A549 (cell line): Measurements from ENCODE around the gene KCTD5. TPM values are rescaled to one million over a fixed set of nuclear protein-coding genes. Genes with fewer than 3 reads are reported as not detected.
A peak's percentile ranks its signal among the peaks of the same experiment; 100 is the strongest.
"Not testable (repeated sequence)": the region's sequence is repeated elsewhere in the genome, so short reads cannot be mapped to it uniquely, and the experiment has no call there.

Source experiments
- ATAC-seq, 2 experiments: fragments of 200-7000 bp in 1 of 2; fragments of >200 bp in 1 of 2; cut with Nextera tagmentation in 1 of 2; cut with Tn5 transposase in 1 of 2; 3 replicates each; pipeline versions ENCODE4 v1.8.0 to v1.9.1; 2018 to 2020; ENCODE audit warnings: mild to moderate bottlenecking in 1 of 2, moderate library complexity in 1 of 2
- CTCF ChIA-PET: fragments of 300-600 bp; sonication (Branson Sonifier 250); formaldehyde crosslinking; extraction: SDS; loops from one replicate; lab custom pipeline; 2021; ENCODE audit warnings: antibody characterized with exemption, inconsistent platforms; lab: Yijun Ruan, JAX
- POLR2A ChIA-PET: fragments of 350-600 bp; formaldehyde crosslinking; extraction: SDS; loops from one replicate; lab custom pipeline; 2021; ENCODE audit warnings: antibody characterized with exemption, inconsistent platforms; lab: Yijun Ruan, JAX
- DNase-seq, 2 experiments: peaks; one replicate each; pipeline versions ENCODE4 v3.0.0 to v3.0.0-alpha.2; 2011 to 2016; ENCODE audit warnings: low read depth in 1 of 2, low spot score in 1 of 2
- FAIRE-seq: peaks from 2 replicates; lab custom pipeline; 2011; peaks lifted over from hg19 to GRCh38; lab: Jason Lieb, UNC
- H3K27ac ChIP-seq, 2 experiments: fragments of >200 bp; sonication (Bioruptor Twin); formaldehyde crosslinking; 3 replicates each; pipeline ENCODE4 v1.5.1; 2016 to 2017
- H3K4me1 ChIP-seq: fragments of >200 bp; sonication (Bioruptor Twin); formaldehyde crosslinking; 3 replicates; pipeline ENCODE4 v1.6.1; 2016
- H3K4me2 ChIP-seq: fragments of >200 bp; sonication (Bioruptor Twin); formaldehyde crosslinking; 3 replicates; pipeline ENCODE4 v1.6.1; 2016
- H3K4me3 ChIP-seq: fragments of >200 bp; sonication (Bioruptor Twin); formaldehyde crosslinking; 3 replicates; pipeline ENCODE4 v1.5.1; 2016
- H3K9me3 ChIP-seq: fragments of >200 bp; sonication (Bioruptor Twin); formaldehyde crosslinking; 3 replicates; pipeline ENCODE4 v1.6.1; 2016
- CBX2 ChIP-seq: fragments of 200-600 bp; sonication (generic); IDR thresholded peaks from 2 replicates; pipeline ENCODE4 v1.6.1; 2016; ENCODE audit warnings: low read depth, mild to moderate bottlenecking, borderline replicate concordance
- CHD4 ChIP-seq: fragments of 200-600 bp; sonication (generic); IDR thresholded peaks from 2 replicates; pipeline ENCODE4 v1.6.1; 2016; ENCODE audit warnings: antibody characterized with exemption, mild to moderate bottlenecking, borderline replicate concordance
- EHF ChIP-seq: fragments of 250-450 bp; sonication (Bioruptor Pico); IDR thresholded peaks from 2 replicates; pipeline ENCODE4 v1.5.0; 2020; ENCODE audit warnings: mild to moderate bottlenecking
- FOSB ChIP-seq: fragments of 250-450 bp; sonication (Bioruptor Pico); IDR thresholded peaks from 2 replicates; pipeline ENCODE4 v1.5.0; 2020; ENCODE audit warnings: mild to moderate bottlenecking, moderate library complexity
- JUN ChIP-seq, 2 experiments: fragments of >200 bp; sonication (Bioruptor Twin); formaldehyde crosslinking; IDR thresholded peaks; 2 replicates in 1 of 2; 3 replicates in 1 of 2; pipeline ENCODE4 v1.6.1; 2016 to 2017
- KDM1A ChIP-seq: fragments of 200-600 bp; sonication (generic); IDR thresholded peaks from 2 replicates; pipeline ENCODE4 v1.6.1; 2016; ENCODE audit warnings: low read depth, mild to moderate bottlenecking
- POLR2A ChIP-seq: IDR thresholded peaks from 2 replicates; pipeline ENCODE4 v1.6.1; 2012; ENCODE audit warnings: mild to moderate bottlenecking, low read length
- RARB ChIP-seq: fragments of 250-450 bp; sonication (Bioruptor Pico); IDR thresholded peaks from 2 replicates; pipeline ENCODE4 v1.8.0; 2021; ENCODE audit warnings: mild to moderate bottlenecking, moderate library complexity
- RFX5 ChIP-seq: fragments of 450-650 bp; IDR thresholded peaks from 2 replicates; pipeline ENCODE4 v1.7.1; 2014; ENCODE audit warnings: antibody characterized with exemption, mild to moderate bottlenecking, moderate library complexity
- RNF2 ChIP-seq: fragments of 200-600 bp; sonication (generic); IDR thresholded peaks from 2 replicates; pipeline ENCODE4 v1.6.1; 2016; ENCODE audit warnings: low read depth, mild to moderate bottlenecking, antibody characterized with exemption, moderate library complexity, borderline replicate concordance
- SREBF2 ChIP-seq: fragments of 450-650 bp; IDR thresholded peaks from 2 replicates; pipeline ENCODE4 v1.6.1; 2014; ENCODE audit warnings: mild to moderate bottlenecking, moderate library complexity
- TP53 ChIP-seq: fragments of 250-450 bp; sonication (Bioruptor Pico); IDR thresholded peaks from 2 replicates; pipeline ENCODE4 v1.5.0; 2021; ENCODE audit warnings: mild to moderate bottlenecking, moderate library complexity
- USF2 ChIP-seq: fragments of 450-650 bp; IDR thresholded peaks from 2 replicates; pipeline ENCODE4 v1.6.1; 2014; ENCODE audit warnings: antibody characterized with exemption
- WGBS: methylation state at CpG from one replicate; pipeline ENCODE4 v1.1.6; 2017; ENCODE audit errors: missing lambda C conversion rate; 5-methylcytosine and 5-hydroxymethylcytosine counted together
- polyA plus RNA-seq, 4 experiments: library from polyadenylated mRNA; depleted of rRNA in 3 of 4; stranded (reverse); fragments of >200 nt; fragmentation: RNase III in 1 of 4; extraction: RNeasy Plus Mini Kit Qiagen cat#74134 plus additional on column Dnase treatment in 1 of 4; gene quantifications; 2 replicates in 3 of 4; 3 replicates in 1 of 4; pipeline ENCODE4 v1.2.3, GENCODE V29; 2011 to 2017
- TF ChIP-seq, protein P1 (sequence below): IDR thresholded peaks from 2 replicates; pipeline ENCODE4 v1.6.1; 2012

KCTD5 gene
- polyA plus RNA-seq, 2 of the 4 experiments (the other 2 are of a cell fraction), result 22.8 to 26.1 TPM

DNA sequence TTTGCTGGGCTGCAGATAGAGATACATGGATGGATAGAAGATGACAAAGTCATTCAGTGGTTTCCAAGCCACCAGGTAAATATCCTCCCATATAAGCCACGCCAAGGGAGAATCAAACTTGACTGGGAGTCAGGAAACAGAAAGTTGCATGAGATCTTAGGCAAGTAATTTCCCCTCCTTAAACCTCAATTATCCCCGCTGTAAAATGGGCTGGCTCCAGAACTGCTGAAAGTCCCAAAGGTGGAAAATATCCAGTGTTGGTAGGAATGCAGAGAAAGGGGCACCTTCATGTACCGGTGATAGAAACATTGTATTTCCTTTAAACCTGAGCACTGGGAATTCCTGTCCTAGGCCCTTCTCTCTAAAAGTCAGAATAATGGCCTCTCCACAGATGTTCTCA, 5.4 kb upstream of the KCTD5 start:
- ATAC-seq, POLR2A ChIA-PET, H3K9me3 ChIP-seq, H3K4me3 ChIP-seq, DNase-seq, H3K4me2 ChIP-seq, H3K27ac ChIP-seq, FAIRE-seq: not testable (repeated sequence)
- 96% methylated on average over 3 of the region's 3 CpGs for WGBS
- CTCF ChIA-PET, result interaction anchor here (0.6 kb wide), 1 partner anchor 1312 kb away, joined by 3 read pairs; no protein-coding TSS in a partner anchor
- peaks cover 12% of the 10 kb centered on the region; the same call in 2 of the 3 replicates for H3K4me1 ChIP-seq

- H3K9me3 ChIP-seq, H3K27ac ChIP-seq, H3K4me2 ChIP-seq, DNase-seq, ATAC-seq, H3K4me1 ChIP-seq, H3K4me3 ChIP-seq, CTCF ChIA-PET, POLR2A ChIA-PET, FAIRE-seq: not testable (repeated sequence)
- 90% methylated on average over 12 of the region's 23 CpGs for WGBS
Measured at GRCh38 chr16:2678206-2678965, 3.9 kb upstream of the KCTD5 start.

DNA sequence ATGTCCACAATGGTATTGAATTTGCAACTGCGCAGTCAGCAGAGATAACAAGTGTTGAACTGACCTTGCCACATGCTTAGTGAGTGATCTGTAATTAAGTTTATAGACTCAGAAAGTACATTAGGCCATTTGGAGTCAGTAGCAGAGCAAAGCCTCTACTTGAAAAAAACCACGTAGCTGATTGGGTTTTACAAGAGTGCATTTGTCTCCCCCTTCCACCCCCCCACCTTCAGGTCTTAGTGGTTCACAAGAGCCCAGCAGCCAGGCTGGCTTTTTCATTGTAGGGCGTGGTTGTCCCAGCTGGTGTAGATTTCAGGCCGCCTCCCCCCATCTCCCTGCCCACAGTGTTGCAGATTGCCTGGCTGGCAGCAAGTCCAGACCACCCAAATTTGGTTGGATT, 2.4 kb upstream of the KCTD5 start:
- H3K4me1 ChIP-seq, H3K4me3 ChIP-seq, DNase-seq, FAIRE-seq, H3K27ac ChIP-seq, H3K4me2 ChIP-seq, POLR2A ChIA-PET, H3K9me3 ChIP-seq, ATAC-seq, CTCF ChIA-PET: not testable (repeated sequence)
- 89% methylated on average over 4 of the region's 4 CpGs for WGBS

DNA sequence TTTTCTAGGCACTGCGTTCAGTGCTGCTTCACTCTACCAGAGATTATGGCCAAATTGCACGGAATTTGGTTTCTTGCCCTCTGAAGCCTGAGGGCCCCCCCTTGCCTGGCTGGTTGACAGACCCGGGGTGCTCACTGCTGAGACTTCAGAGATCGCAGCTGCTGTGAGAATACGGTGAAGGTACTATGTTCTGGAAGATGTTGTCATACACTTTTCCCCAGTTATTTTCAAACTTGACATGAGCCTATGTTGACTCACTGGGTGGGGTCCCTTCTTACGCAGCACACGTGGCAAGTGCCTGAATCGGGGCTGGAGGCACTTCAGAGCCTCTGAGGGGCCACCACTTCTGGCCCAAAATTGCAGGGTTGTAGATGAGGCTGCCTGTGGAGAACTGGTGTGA, 2.0 kb upstream of the KCTD5 start:
- ATAC-seq, DNase-seq, FAIRE-seq, POLR2A ChIA-PET, H3K4me3 ChIP-seq, H3K4me1 ChIP-seq, H3K9me3 ChIP-seq, H3K4me2 ChIP-seq, H3K27ac ChIP-seq, CTCF ChIA-PET: not testable (repeated sequence)
- 58% methylated on average over 8 of the region's 8 CpGs for WGBS

DNA sequence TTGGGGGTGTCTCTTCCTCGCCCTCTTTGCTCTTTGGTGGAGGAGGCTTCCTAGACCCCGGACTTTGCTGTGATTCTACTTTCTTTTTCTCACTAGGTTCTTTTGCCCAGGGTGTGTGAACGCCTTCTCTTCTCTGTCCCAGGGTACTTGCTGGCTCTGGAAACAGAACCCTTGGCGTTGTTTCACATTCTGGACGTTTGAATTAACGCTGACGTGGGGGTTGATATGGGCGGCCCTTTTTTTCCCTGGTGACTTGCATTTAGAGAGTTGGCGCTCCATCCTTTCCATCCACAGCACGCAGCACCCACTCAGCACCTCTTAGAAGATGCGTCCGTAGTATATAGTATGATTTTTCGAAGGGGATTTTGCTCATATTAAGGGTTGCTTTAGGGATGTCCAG, 718 bp downstream of the KCTD5 start:
- ChIA-PET CTCF (interaction anchor here (1.1 kb wide), 1 partner anchor 16 kb away, joined by 3 read pairs; no protein-coding TSS in a partner anchor), POLR2A (interaction anchor here (1.0 to 2.1 kb wide), 5 partner anchors 8 to 185 kb away, joined by 3 to 41 read pairs (median 6); no protein-coding TSS in a partner anchor)
- ATAC-seq, result peak in 1 of 2 experiments; percentile 2; a peak in 1 of 6 replicates
- H3K4me3 ChIP-seq, result peak overlapping the region; percentile 80
- WGBS, result 4% methylated on average over 13 of the region's 13 CpGs
- DNase-seq, FAIRE-seq, H3K9me3 ChIP-seq, H3K4me1 ChIP-seq: not testable (repeated sequence)
- peak overlapping the region; percentile 91 to 98 for H3K27ac ChIP-seq
- peak overlapping the region; percentile 93 for H3K4me2 ChIP-seq

DNA sequence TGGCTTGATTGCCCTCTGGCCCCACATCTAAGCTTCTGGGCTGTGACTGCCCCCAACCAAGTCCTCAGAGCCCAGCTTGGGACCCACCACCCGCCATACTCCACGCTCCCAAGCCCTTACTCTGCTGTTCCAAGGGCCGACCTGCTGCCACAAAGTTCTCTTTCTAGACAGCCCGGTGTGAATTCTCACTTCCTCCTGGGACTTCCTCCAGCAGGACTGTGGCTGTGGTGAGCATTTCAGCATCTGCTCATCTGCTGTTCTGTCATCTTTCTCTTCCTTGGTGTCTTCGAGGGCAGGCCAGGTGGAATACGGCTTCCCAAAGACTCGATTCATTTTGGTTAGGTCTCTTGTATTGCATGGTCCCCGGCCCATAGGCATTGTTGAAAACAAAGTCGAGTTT, 3.8 kb downstream of the KCTD5 start:
- DNase-seq, H3K4me2 ChIP-seq, CTCF ChIA-PET, FAIRE-seq, H3K9me3 ChIP-seq, H3K27ac ChIP-seq, H3K4me3 ChIP-seq, H3K4me1 ChIP-seq, ATAC-seq, POLR2A ChIA-PET: not testable (repeated sequence)
- no CpG with 5 or more reads among the region's 9 CpGs for WGBS

- ChIA-PET POLR2A (no interaction called here), CTCF (no interaction called here)
- TF ChIP-seq CBX2, result no peak
- TF ChIP-seq EHF, result no peak
- TF ChIP-seq POLR2A, result no peak
- no peak for TF ChIP-seq RARB
- TF ChIP-seq CHD4, result no peak
- no peak for TF ChIP-seq KDM1A
- TF ChIP-seq, protein P1, sequence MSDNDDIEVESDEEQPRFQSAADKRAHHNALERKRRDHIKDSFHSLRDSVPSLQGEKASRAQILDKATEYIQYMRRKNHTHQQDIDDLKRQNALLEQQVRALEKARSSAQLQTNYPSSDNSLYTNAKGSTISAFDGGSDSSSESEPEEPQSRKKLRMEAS, result no peak
- TF ChIP-seq SREBF2, result no peak
- TF ChIP-seq FOSB (CRISPR knock-in tag), result no peak
- no peak for TF ChIP-seq RNF2
- no peak for TF ChIP-seq USF2
- no peak for TF ChIP-seq JUN (IDR thresholded peaks at IDR 0.05)
- TF ChIP-seq RFX5, result no peak
- no peak for TF ChIP-seq TP53 (CRISPR knock-in tag)
- DNase-seq (no peak), ATAC-seq (no peak), FAIRE-seq (no peak)
- Histone ChIP-seq H3K4me1 (no peaks in the 10 kb centered on the region), H3K4me2 (no peak overlapping the region), H3K27ac (no peak overlapping the region), H3K9me3 (no peaks in the 10 kb centered on the region), H3K4me3 (no peak overlapping the region)
- WGBS, result 92% methylated on average over 19 of the region's 20 CpGs
Measured at GRCh38 chr16:2686912-2687507, 4.7 kb downstream of the KCTD5 start.
